Activated CD4-positive, alpha-beta memory T cell treated with anti-CD3 and anti-CD28 coated beads, Interleukin-2, amount 10 ng/mL, durations not matched to agents 7 days and 5 days (primary cell): Measurements from ENCODE around the gene LITAFD. TPM values are rescaled to one million over a fixed set of nuclear protein-coding genes. Genes with fewer than 3 reads are reported as not detected.
A peak's percentile ranks its signal among the peaks of the same experiment; 100 is the strongest.

ENCODE experiments used
- CTCF ChIA-PET: fragments of 350-600 bp; sonication (Branson Sonifier 250); formaldehyde crosslinking; loops from one replicate; lab custom pipeline; 2021; ENCODE audit warnings: antibody characterized with exemption, inconsistent platforms; lab: Charles Lee
- POLR2A ChIA-PET: fragments of 350-600 bp; sonication (Branson Sonifier 250); formaldehyde crosslinking; loops from one replicate; lab custom pipeline; 2021; ENCODE audit warnings: antibody characterized with exemption; lab: Charles Lee
- DNase-seq: peaks from one replicate; pipeline ENCODE4 v3.0.0-alpha.2; 2020
- H3K27ac Mint-ChIP-seq: one replicate; pipeline ENCODE4 v1.8.0; 2021; ENCODE audit warnings: mild to moderate bottlenecking, mixed read lengths
- H3K27me3 Mint-ChIP-seq: one replicate; pipeline ENCODE4 v1.8.0; 2021; ENCODE audit warnings: mixed read lengths
- H3K36me3 Mint-ChIP-seq: one replicate; pipeline ENCODE4 v1.8.0; 2021; ENCODE audit warnings: low read depth, mixed read lengths
- H3K4me1 Mint-ChIP-seq: one replicate; pipeline ENCODE4 v1.8.0; 2021; ENCODE audit warnings: mixed read lengths
- H3K4me3 Mint-ChIP-seq: one replicate; pipeline ENCODE4 v1.8.0; 2021; ENCODE audit warnings: mild to moderate bottlenecking, mixed read lengths
- H3K9me3 Mint-ChIP-seq: one replicate; pipeline ENCODE4 v1.8.0; 2021; ENCODE audit warnings: mixed read lengths
- total RNA-seq, 2 experiments: library from RNA; stranded (reverse); gene quantifications; one replicate each; pipeline ENCODE4 v1.2.3, GENCODE V29; 2021

LITAFD gene
- total RNA-seq, 2 experiments from 2014 or later: not detected

- POLR2A ChIA-PET: interaction anchor here (0.7 to 1.4 kb wide), 4 partner anchors 9 to 158 kb away, joined by 3 to 5 read pairs (median 3); partner anchors contain the start of gene USP7
These were observed 38.6 kb downstream of the LITAFD start for GRCh38 chr16:8920645-8921346.

GRCh38 chr16:8921347-8921984 is 39.3 kb downstream of the LITAFD start:
- ChIA-PET CTCF (interaction anchor here (4.7 kb wide), 1 partner anchor 15 kb away, joined by 35 read pairs; no protein-coding TSS in a partner anchor), POLR2A (no interaction called here)
- H3K9me3 Mint-ChIP-seq: no peaks in the 10 kb centered on the region
- DNase-seq: no peak
- H3K4me1 Mint-ChIP-seq: peaks cover 84% of the 10 kb centered on the region
- peak overlapping the region; percentile 81 for H3K27ac Mint-ChIP-seq
- H3K4me3 Mint-ChIP-seq: no peak overlapping the region
- H3K36me3 Mint-ChIP-seq: peaks cover 88% of the 10 kb centered on the region
- no peaks in the 10 kb centered on the region for H3K27me3 Mint-ChIP-seq

More at GRCh38 chr16:8920645-8921346, 38.6 kb downstream of the LITAFD start:
- peak overlapping the region; percentile 81 for H3K27ac Mint-ChIP-seq
- DNase-seq: no peak
- H3K4me1 Mint-ChIP-seq: peaks cover 90% of the 10 kb centered on the region
- H3K4me3 Mint-ChIP-seq: no peak overlapping the region
- H3K36me3 Mint-ChIP-seq: peaks cover 92% of the 10 kb centered on the region
- no peaks in the 10 kb centered on the region for H3K9me3 Mint-ChIP-seq
- CTCF ChIA-PET: interaction anchor here (1.6 to 4.7 kb wide), 2 partner anchors 16 to 30 kb away, joined by 4 to 35 read pairs; no protein-coding TSS in a partner anchor
- no peaks in the 10 kb centered on the region for H3K27me3 Mint-ChIP-seq

- peaks cover 86% of the 10 kb centered on the region for H3K36me3 Mint-ChIP-seq
- no peaks in the 10 kb centered on the region for H3K9me3 Mint-ChIP-seq
- ChIA-PET CTCF (interaction anchor here (0.5 to 4.7 kb wide), 2 partner anchors 14 to 313 kb away, joined by 3 to 35 read pairs; no protein-coding TSS in a partner anchor), POLR2A (interaction anchor here (0.9 kb wide), 1 partner anchor 55 kb away, joined by 3 read pairs; the partner anchor contains the start of gene CARHSP1)
- no peak for DNase-seq
- H3K4me1 Mint-ChIP-seq: peaks cover 69% of the 10 kb centered on the region
- H3K4me3 Mint-ChIP-seq: no peak overlapping the region
- no peak overlapping the region for H3K27ac Mint-ChIP-seq
- H3K27me3 Mint-ChIP-seq: no peaks in the 10 kb centered on the region
These were observed 41.0 kb downstream of the LITAFD start for GRCh38 chr16:8923199-8923598.

GRCh38 chr16:8924214-8924613 is 42.1 kb downstream of the LITAFD start:
- no peaks in the 10 kb centered on the region for H3K27me3 Mint-ChIP-seq
- no peaks in the 10 kb centered on the region for H3K9me3 Mint-ChIP-seq
- H3K36me3 Mint-ChIP-seq: peaks cover 88% of the 10 kb centered on the region
- no peak overlapping the region for H3K4me3 Mint-ChIP-seq
- POLR2A ChIA-PET: no interaction called here
- CTCF ChIA-PET: interaction anchor here (2.3 to 2.6 kb wide), 2 partner anchors 12 to 84 kb away, joined by 9 to 11 read pairs; no protein-coding TSS in a partner anchor
- H3K27ac Mint-ChIP-seq: no peak overlapping the region
- DNase-seq: no peak
- H3K4me1 Mint-ChIP-seq: peaks cover 72% of the 10 kb centered on the region

- CTCF ChIA-PET: interaction anchor here (2.3 to 2.6 kb wide), 2 partner anchors 11 to 83 kb away, joined by 9 to 11 read pairs; no protein-coding TSS in a partner anchor
- POLR2A ChIA-PET: no interaction called here
- Mint-ChIP-seq H3K36me3 (peaks cover 82% of the 10 kb centered on the region), H3K27ac (no peak overlapping the region), H3K4me3 (no peak overlapping the region), H3K4me1 (peaks cover 66% of the 10 kb centered on the region), H3K27me3 (no peaks in the 10 kb centered on the region), H3K9me3 (no peaks in the 10 kb centered on the region)
- DNase-seq: no peak
These were observed 43.3 kb downstream of the LITAFD start for GRCh38 chr16:8925455-8925854.

- no peak for DNase-seq
- POLR2A ChIA-PET: no interaction called here
- H3K4me1 Mint-ChIP-seq: peaks cover 57% of the 10 kb centered on the region
- no peak overlapping the region for H3K4me3 Mint-ChIP-seq
- H3K36me3 Mint-ChIP-seq: peaks cover 75% of the 10 kb centered on the region
- CTCF ChIA-PET: no interaction called here
- H3K27me3 Mint-ChIP-seq: no peaks in the 10 kb centered on the region
- H3K9me3 Mint-ChIP-seq: no peaks in the 10 kb centered on the region
- H3K27ac Mint-ChIP-seq: no peak overlapping the region
These were observed 44.7 kb downstream of the LITAFD start for GRCh38 chr16:8926827-8927226.

GRCh38 chr16:8928467-8928957 is 46.4 kb downstream of the LITAFD start:
- Mint-ChIP-seq H3K27me3 (no peaks in the 10 kb centered on the region), H3K27ac (no peak overlapping the region), H3K4me1 (peaks cover 47% of the 10 kb centered on the region), H3K9me3 (no peaks in the 10 kb centered on the region), H3K4me3 (no peak overlapping the region), H3K36me3 (peaks cover 59% of the 10 kb centered on the region)
- POLR2A ChIA-PET: no interaction called here
- CTCF ChIA-PET: interaction anchor here (0.8 to 1.6 kb wide), 2 partner anchors 8 to 60 kb away, joined by 3 to 10 read pairs; partner anchors contain the start of gene CARHSP1
- DNase-seq: no peak

- Mint-ChIP-seq H3K27ac (no peak overlapping the region), H3K4me1 (peaks cover 45% of the 10 kb centered on the region), H3K27me3 (no peaks in the 10 kb centered on the region), H3K9me3 (no peaks in the 10 kb centered on the region), H3K36me3 (peaks cover 52% of the 10 kb centered on the region), H3K4me3 (no peak overlapping the region)
- CTCF ChIA-PET: no interaction called here
- no peak for DNase-seq
- POLR2A ChIA-PET: no interaction called here
These were observed 47.1 kb downstream of the LITAFD start for GRCh38 chr16:8929086-8929748.

- peak; percentile 54 for DNase-seq
- no peak overlapping the region for H3K4me3 Mint-ChIP-seq
- H3K4me1 Mint-ChIP-seq: peaks cover 44% of the 10 kb centered on the region
- peaks cover 32% of the 10 kb centered on the region for H3K36me3 Mint-ChIP-seq
- no peaks in the 10 kb centered on the region for H3K9me3 Mint-ChIP-seq
- H3K27ac Mint-ChIP-seq: no peak overlapping the region
- H3K27me3 Mint-ChIP-seq: no peaks in the 10 kb centered on the region
- CTCF ChIA-PET: interaction anchor here (0.9 to 1.1 kb wide), 2 partner anchors 9 to 77 kb away, joined by 4 read pairs; no protein-coding TSS in a partner anchor
- POLR2A ChIA-PET: no interaction called here
These were observed 49.7 kb downstream of the LITAFD start for GRCh38 chr16:8931859-8932258.

- Mint-ChIP-seq H3K9me3 (no peaks in the 10 kb centered on the region), H3K4me1 (peaks cover 49% of the 10 kb centered on the region), H3K27ac (no peak overlapping the region), H3K4me3 (no peak overlapping the region), H3K36me3 (peaks cover 11% of the 10 kb centered on the region), H3K27me3 (no peaks in the 10 kb centered on the region)
- no peak for DNase-seq
- ChIA-PET POLR2A (interaction anchor here (0.6 kb wide), 1 partner anchor 14 kb away, joined by 3 read pairs; no protein-coding TSS in a partner anchor), CTCF (interaction anchor here (0.6 to 3.4 kb wide), 5 partner anchors 15 to 232 kb away, joined by 3 to 82 read pairs (median 3); no protein-coding TSS in a partner anchor)
These were observed 52.5 kb downstream of the LITAFD start for GRCh38 chr16:8934601-8935000.
